MM.1S (cell line): ENCODE data around the gene MFSD6L.

Experiments used
- DNase-seq: peaks from one replicate; pipeline ENCODE4 v3.0.0-alpha.2; 2015
- H2AFZ ChIP-seq: fragments of 300-600 bp; sonication (generic); 2 replicates; pipeline ENCODE4 v1.6.0; 2016; ENCODE audit warnings: antibody characterized with exemption, low read length
- H3F3A ChIP-seq: fragments of 300-600 bp; sonication (generic); 2 replicates; pipeline ENCODE4 v1.6.1; 2016; ENCODE audit warnings: mild to moderate bottlenecking, antibody characterized with exemption, low read length, moderate library complexity, mixed read lengths; ENCODE audit not compliant: insufficient read depth
- H3K27ac ChIP-seq: fragments of 300-600 bp; sonication (generic); 2 replicates; pipeline ENCODE4 v1.5.1; 2016; ENCODE audit warnings: mild to moderate bottlenecking, low read length
- H3K27me3 ChIP-seq: fragments of 300-600 bp; sonication (generic); replicated peaks from 2 replicates; pipeline ENCODE4 v1.6.0; 2016; ENCODE audit warnings: low read length; ENCODE audit not compliant: insufficient read depth
- H3K36me3 ChIP-seq: fragments of 300-600 bp; sonication (generic); replicated peaks from 2 replicates; pipeline ENCODE4 v1.6.1; 2016; ENCODE audit warnings: mild to moderate bottlenecking, low read length, mixed read lengths; ENCODE audit not compliant: insufficient read depth
- H3K4me1 ChIP-seq: fragments of 300-600 bp; sonication (generic); 2 replicates; pipeline ENCODE4 v1.6.1; 2016; ENCODE audit warnings: low read length, mixed read lengths
- H3K4me2 ChIP-seq: fragments of 300-600 bp; sonication (generic); 2 replicates; pipeline ENCODE4 v1.6.0; 2016; ENCODE audit warnings: low read depth, low read length
- H3K4me3 ChIP-seq: fragments of 300-600 bp; sonication (generic); 2 replicates; pipeline ENCODE4 v1.5.1; 2016; ENCODE audit warnings: low read length, mixed read lengths
- H3K79me2 ChIP-seq: fragments of 300-600 bp; sonication (generic); 2 replicates; pipeline ENCODE4 v1.6.1; 2016; ENCODE audit warnings: mixed run types, low read length, mixed read lengths
- H3K9ac ChIP-seq: fragments of 300-600 bp; sonication (generic); 2 replicates; pipeline ENCODE4 v1.6.1; 2016; ENCODE audit warnings: low read length, mixed read lengths
- H3K9me2 ChIP-seq: fragments of 300-600 bp; sonication (generic); replicated peaks from 2 replicates; pipeline ENCODE4 v1.6.1; 2016; ENCODE audit warnings: mild to moderate bottlenecking, low read length, mixed read lengths; ENCODE audit not compliant: insufficient read depth
- H3K9me3 ChIP-seq: fragments of 300-600 bp; sonication (generic); replicated peaks from 2 replicates; pipeline ENCODE4 v1.6.1; 2016; ENCODE audit warnings: mild to moderate bottlenecking, low read length, mixed read lengths; ENCODE audit not compliant: insufficient read depth
- H4K20me1 ChIP-seq: fragments of 300-600 bp; sonication (generic); 2 replicates; pipeline ENCODE4 v1.6.1; 2016; ENCODE audit warnings: mild to moderate bottlenecking, low read length, moderate library complexity, mixed read lengths; ENCODE audit not compliant: insufficient read depth
- CTCF ChIP-seq: fragments of 300-600 bp; sonication (generic); IDR thresholded peaks from 2 replicates; pipeline ENCODE4 v1.5.1; 2016; ENCODE audit warnings: antibody characterized with exemption, low read length, mixed read lengths
- EZH2 ChIP-seq: fragments of 300-600 bp; sonication (generic); optimal IDR thresholded peaks from 2 replicates; pipeline ENCODE3; 2017; ENCODE audit warnings: low read depth, mild to moderate bottlenecking, antibody characterized with exemption, low read length, mixed read lengths
- EZH2phosphoT487 ChIP-seq: fragments of 300-600 bp; sonication (generic); IDR thresholded peaks from 2 replicates; pipeline ENCODE4 v1.6.1; 2018; ENCODE audit warnings: antibody characterized with exemption, low read length

MFSD6L gene

GRCh38 chr17:8832711-8833352, 33.7 kb upstream of the MFSD6L start:
- Histone ChIP-seq H4K20me1 (no peaks in the 10 kb centered on the region), H3K4me2 (no peak overlapping the region), H3K27me3 (peaks cover 27% of the 10 kb centered on the region), H3K27ac (no peak overlapping the region), H3K4me3 (no peak overlapping the region), H3K9me2 (no peaks in the 10 kb centered on the region), H3K4me1 (no peaks in the 10 kb centered on the region), H3K79me2 (no peaks in the 10 kb centered on the region), H3K9me3 (no peaks in the 10 kb centered on the region), H3K36me3 (no peaks in the 10 kb centered on the region), H3F3A (no peaks in the 10 kb centered on the region), H3K9ac (no peak overlapping the region), H2AFZ (no peak overlapping the region)
- TF ChIP-seq EZH2 = no peak
- peak; percentile 46 for TF ChIP-seq CTCF
- DNase-seq = no peak

- H3K9me2 ChIP-seq = no peaks in the 10 kb centered on the region
- H3K36me3 ChIP-seq = no peaks in the 10 kb centered on the region
- H4K20me1 ChIP-seq = no peaks in the 10 kb centered on the region
- no peaks in the 10 kb centered on the region for H3K4me1 ChIP-seq
- no peak overlapping the region for H3K27ac ChIP-seq
- H3K4me3 ChIP-seq = no peak overlapping the region
- H2AFZ ChIP-seq = no peak overlapping the region
- no peaks in the 10 kb centered on the region for H3K79me2 ChIP-seq
- H3K27me3 ChIP-seq = peaks cover 12% of the 10 kb centered on the region
- H3K4me2 ChIP-seq = no peak overlapping the region
- H3K9me3 ChIP-seq = no peaks in the 10 kb centered on the region
- TF ChIP-seq CTCF (no peak), EZH2 (no peak), EZH2phosphoT487 (no peak)
- DNase-seq = no peak
- H3F3A ChIP-seq = no peaks in the 10 kb centered on the region
- H3K9ac ChIP-seq = no peak overlapping the region
Observed at GRCh38 chr17:8831234-8831849, 32.2 kb upstream of the MFSD6L start.

- no peak for DNase-seq
- H3K36me3 ChIP-seq = no peaks in the 10 kb centered on the region
Observed at GRCh38 chr17:8830141-8830540, 31.0 kb upstream of the MFSD6L start.

More at GRCh38 chr17:8830141-8830540, 31.0 kb upstream of the MFSD6L start:
- Histone ChIP-seq H3K9ac (no peak overlapping the region), H3K9me3 (no peaks in the 10 kb centered on the region), H3K4me2 (no peak overlapping the region), H2AFZ (no peak overlapping the region), H3K9me2 (no peaks in the 10 kb centered on the region), H4K20me1 (no peaks in the 10 kb centered on the region), H3K79me2 (no peaks in the 10 kb centered on the region), H3K27me3 (0 out of 2 replicates have a peak, but pooled peaks cover 5% of the 10 kb centered on the region), H3K27ac (no peak overlapping the region), H3K4me3 (no peak overlapping the region), H3F3A (no peaks in the 10 kb centered on the region), H3K4me1 (no peaks in the 10 kb centered on the region)
- TF ChIP-seq CTCF = no peak
- no peak for TF ChIP-seq EZH2
- TF ChIP-seq EZH2phosphoT487 = no peak
